22Rv1 (cell line): ENCODE results near the gene B4GALT3.

ENCODE experiments used
- H3K27ac ChIP-seq: fragments of 450-650 bp; 2 replicates; pipeline ENCODE4 v1.5.1; 2017
- CTCF ChIP-seq: fragments of 450-650 bp; IDR thresholded peaks from 2 replicates; pipeline ENCODE4 v1.5.1; 2017; ENCODE audit warnings: mild to moderate bottlenecking
- ZFX ChIP-seq: fragments of 450-650 bp; IDR thresholded peaks from 2 replicates; pipeline ENCODE4 v1.6.1; 2017; ENCODE audit warnings: antibody characterized with exemption, borderline replicate concordance

B4GALT3 gene

GRCh38 chr1:161222175-161223019 lies 45.1 kb upstream of the B4GALT3 start:
- H3K27ac ChIP-seq, result no peak overlapping the region
- TF ChIP-seq CTCF (no peak), ZFX (no peak)

DNA sequence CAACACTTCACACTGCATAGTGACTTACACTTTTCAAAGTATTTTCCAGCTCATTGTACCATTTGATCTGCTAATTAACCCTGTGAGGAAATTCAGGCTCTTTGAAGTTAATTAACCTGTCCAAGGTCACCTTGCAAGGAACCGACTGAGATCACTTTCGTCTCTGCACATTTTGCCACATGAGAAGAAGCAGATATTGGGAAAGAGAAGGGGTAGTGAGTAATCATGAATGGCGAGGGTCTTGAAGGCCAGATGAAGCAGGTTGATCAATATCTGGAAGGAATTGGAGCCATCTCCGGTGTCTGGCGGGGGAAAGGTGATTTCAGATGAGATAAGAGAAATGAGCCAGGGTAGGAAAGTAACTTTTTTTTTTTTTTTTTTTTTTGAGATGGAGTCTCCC lies 42.7 kb upstream of the B4GALT3 start:
- TF ChIP-seq CTCF (no peak), ZFX (no peak)

DNA sequence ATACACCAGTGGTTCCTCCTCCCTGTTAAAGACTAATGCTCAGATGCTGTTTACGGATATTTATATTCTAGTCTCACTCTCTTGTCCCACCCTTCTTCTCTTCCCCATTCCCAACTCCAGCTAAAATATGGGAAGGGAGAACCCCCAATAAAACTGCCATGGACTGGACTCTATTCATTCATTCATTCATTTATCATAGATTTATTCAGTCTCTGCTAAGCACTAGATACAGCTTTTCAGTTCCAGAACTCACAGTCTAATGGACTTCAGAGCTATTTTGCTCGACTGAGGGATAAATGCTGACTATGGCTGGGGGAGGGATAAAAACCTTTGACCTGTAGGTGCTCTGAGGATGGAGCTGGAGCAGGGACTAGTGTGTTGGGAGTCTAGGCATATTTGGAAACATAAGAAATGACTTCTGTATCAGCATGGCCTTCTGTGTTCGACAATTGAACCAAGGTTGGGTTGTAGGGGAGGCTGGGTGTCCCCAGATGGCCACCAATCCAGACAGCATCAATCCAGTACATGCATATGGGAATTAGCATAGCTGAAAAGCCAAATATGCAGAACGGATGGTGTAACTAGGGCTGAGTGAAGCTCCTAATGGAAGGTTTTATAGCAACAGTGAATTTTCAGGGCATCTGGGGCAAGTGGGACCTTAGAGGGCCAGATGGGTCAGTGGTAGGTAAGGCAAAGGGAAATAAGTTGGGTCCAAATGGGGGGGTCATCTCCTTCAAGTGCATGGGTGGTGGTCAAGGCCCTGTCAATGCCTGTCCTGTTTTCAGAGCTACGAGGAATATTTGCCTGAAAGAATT lies 42.0 kb upstream of the B4GALT3 start:
- TF ChIP-seq CTCF, result no peak
- TF ChIP-seq ZFX, result no peak
- H3K27ac ChIP-seq, result no peak overlapping the region

More for the DNA sequence above, 42.7 kb upstream of the B4GALT3 start:
- H3K27ac ChIP-seq, result no peak overlapping the region

- TF ChIP-seq ZFX, result no peak
- TF ChIP-seq CTCF, result no peak
- no peak overlapping the region for H3K27ac ChIP-seq
These were observed 41.2 kb upstream of the B4GALT3 start for GRCh38 chr1:161218301-161219077.

GRCh38 chr1:161217831-161218230 lies 40.5 kb upstream of the B4GALT3 start:
- TF ChIP-seq CTCF, result no peak
- no peak for TF ChIP-seq ZFX

GRCh38 chr1:161216945-161217712 lies 39.8 kb upstream of the B4GALT3 start:
- H3K27ac ChIP-seq, result no peak overlapping the region
- TF ChIP-seq CTCF (no peak), ZFX (no peak)

More at GRCh38 chr1:161217831-161218230, 40.5 kb upstream of the B4GALT3 start:
- H3K27ac ChIP-seq, result no peak overlapping the region
